Spleen (tissue), 11 donors: ENCODE results near the gene PLCG2. TPM values are rescaled to one million over a fixed set of nuclear protein-coding genes. Genes with fewer than 3 reads are reported as not detected.

Experiments
- DNase-seq: peaks from one replicate; pipeline ENCODE4 v3.0.0-alpha.2; 2020
- H3K27ac ChIP-seq, 8 donors: fragments of 200-600 bp; sonication (generic) in 7 of 8; 1 replicate in 4 of 8; 2 replicates in 4 of 8; pipeline versions ENCODE4 v1.5.0 to v1.8.0; 2016 to 2021; ENCODE audit warnings: inconsistent platforms in 4 of 8, mild to moderate bottlenecking in 4 of 8, moderate library complexity in 1 of 8
- H3K27me3 ChIP-seq, 7 donors: fragments of 200-600 bp; sonication (generic) in 6 of 7; replicated peaks in 1 of 7; 1 replicate in 4 of 7; 2 replicates in 3 of 7; pipeline versions ENCODE4 v1.5.0 to v1.8.0; 2016 to 2021; ENCODE audit warnings: inconsistent platforms in 3 of 7, mild to moderate bottlenecking in 1 of 7
- H3K36me3 ChIP-seq, 6 donors: fragments of 200-600 bp; sonication (generic) in 5 of 6; 1 replicate in 4 of 6; 2 replicates in 2 of 6; pipeline versions ENCODE4 v1.5.0 to v1.8.0; 2016 to 2021; ENCODE audit warnings: inconsistent platforms in 2 of 6
- H3K4me1 ChIP-seq, 6 donors: fragments of 200-600 bp; sonication (generic) in 5 of 6; 1 replicate in 3 of 6; 2 replicates in 3 of 6; pipeline versions ENCODE4 v1.5.0 to v1.8.0; 2016 to 2021; ENCODE audit warnings: inconsistent platforms in 3 of 6
- H3K4me3 ChIP-seq, 8 donors: fragments of 200-600 bp; sonication (generic) in 7 of 8; 1 replicate in 4 of 8; 2 replicates in 4 of 8; pipeline versions ENCODE4 v1.5.0 to v1.8.0; 2016 to 2021; ENCODE audit warnings: inconsistent platforms in 4 of 8, mild to moderate bottlenecking in 4 of 8, moderate library complexity in 2 of 8
- H3K9me3 ChIP-seq, 8 donors: fragments of 200-600 bp; sonication (generic) in 7 of 8; 1 replicate in 4 of 8; 2 replicates in 4 of 8; pipeline versions ENCODE4 v1.5.0 to v1.8.0; 2016 to 2021; ENCODE audit warnings: inconsistent platforms in 4 of 8
- POLR2A ChIP-seq, 3 donors: fragments of 450-650 bp; IDR thresholded peaks; one replicate each; pipeline ENCODE4 v1.5.1; 2017; ENCODE audit warnings: antibody characterized with exemption in 3 of 3, mild to moderate bottlenecking in 1 of 3
- POLR2AphosphoS5 ChIP-seq, 3 donors: sonication (generic); formaldehyde crosslinking; IDR thresholded peaks; one replicate each; pipeline ENCODE4 v1.5.1; 2017; ENCODE audit warnings: antibody characterized with exemption in 3 of 3
- WGBS, 5 donors: extraction: QIAGEN DNeasy Blood & Tissue Kit in 3 of 5; methylation state at CpG; one replicate each; pipeline versions ENCODE4 v1.1.5 to v1.1.7; 2013 to 2018; 5-methylcytosine and 5-hydroxymethylcytosine counted together
- intact Hi-C: fragments of 100-400 bp; cut with DNase I; formaldehyde crosslinking; loops from one replicate; pipeline ENCODE4 v1.15.0; 2023; ENCODE audit warnings: low total_unique reads
- polyA plus RNA-seq, 3 donors: library from polyadenylated mRNA; stranded (reverse); fragments of 200-250 nt; gene quantifications; one replicate each; pipeline ENCODE4 v1.2.1, GENCODE V29; 2013
- total RNA-seq, 7 donors: library from RNA; depleted of rRNA in 3 of 7; stranded (reverse); fragments of >200 nt in 3 of 7; fragmentation: NEBNext Ultra II Directional in 4 of 7; extraction: Animal tissue kit (Norgen Biotek cat#: 25700) in 4 of 7; gene quantifications; one replicate each; pipeline versions ENCODE4 v1.1.0 to v1.2.1, GENCODE V29; 2016 to 2021
- TF ChIP-seq, protein P1 (sequence below), 11 experiments: fragments of 200-600 bp in 7 of 11; fragments of 450-650 bp in 4 of 11; sonication (generic) in 4 of 11; IDR thresholded peaks in 8 of 11; conservative IDR thresholded peaks in 3 of 11; 1 replicate in 7 of 11; 2 replicates in 4 of 11; pipeline versions ENCODE4 v1.4.0 to v1.8.0; 2016 to 2021; ENCODE audit warnings: antibody characterized with exemption in 11 of 11, inconsistent platforms in 4 of 11, mild to moderate bottlenecking in 1 of 11
- donor health status: healthy with polysubstance abuse.
- donor health status: DM: no; HTN: no; CAD: no; lungs with moderate emphysema.
- donor health status: DM: no; HTN: no; CAD: no.
- donor health status: Bipolar disorder and iron deficiency.
- donor health status: healthy.
- donor health status: DM: no; HTN: no; CAD: no.
- donor health status: DM: yes; HTN: yes; CAD: no.

PLCG2 gene
- total and polyA plus RNA-seq, 10 donors = 57.1 to 277 (median 145) TPM

DNA sequence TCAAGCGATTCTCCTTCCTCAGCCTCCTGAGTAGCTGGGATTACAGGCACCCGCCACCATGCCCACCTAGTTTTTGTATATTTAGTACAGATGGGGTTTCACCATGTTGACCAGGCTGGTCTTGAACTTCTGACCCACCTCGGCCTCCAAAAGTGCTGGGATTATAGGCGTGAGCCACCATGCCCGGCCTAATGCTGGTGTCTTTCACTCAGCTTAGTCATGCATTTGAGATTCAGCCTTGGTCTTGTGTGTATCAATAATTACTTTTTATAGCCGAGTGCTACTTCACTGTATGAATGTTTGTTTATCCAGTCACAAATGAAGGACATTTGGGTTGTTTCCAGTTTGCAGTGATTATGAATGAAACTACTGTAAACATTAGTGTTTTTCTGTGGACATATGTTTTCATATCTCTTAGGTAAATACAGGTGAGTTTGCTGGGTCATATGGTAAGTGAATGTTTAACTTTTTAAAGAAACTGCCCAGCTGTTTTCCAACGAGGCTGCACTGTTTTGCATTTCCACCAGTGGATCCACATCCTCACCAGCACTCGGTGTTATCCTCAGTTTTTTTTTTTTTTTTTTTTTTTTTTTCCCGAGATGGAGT is 11.0 kb upstream of the PLCG2 start:
- no peaks in the 10 kb centered on the region for H3K27me3 ChIP-seq
- H3K4me3 ChIP-seq = no peak overlapping the region
- WGBS, 5 donors = 85 to 90% (median 88%) methylated on average over 9 of the region's 9 CpGs
- H3K27ac ChIP-seq = no peak overlapping the region
- peaks cover 0 to 46% (median 11%) of the 10 kb centered on the region in 6 donors for H3K4me1 ChIP-seq
- H3K9me3 ChIP-seq = no peaks in the 10 kb centered on the region
- intact Hi-C loops = no loop called here
- TF ChIP-seq POLR2AphosphoS5 (IDR thresholded peaks at IDR 0.05) = no peak
- TF ChIP-seq, protein P1, sequence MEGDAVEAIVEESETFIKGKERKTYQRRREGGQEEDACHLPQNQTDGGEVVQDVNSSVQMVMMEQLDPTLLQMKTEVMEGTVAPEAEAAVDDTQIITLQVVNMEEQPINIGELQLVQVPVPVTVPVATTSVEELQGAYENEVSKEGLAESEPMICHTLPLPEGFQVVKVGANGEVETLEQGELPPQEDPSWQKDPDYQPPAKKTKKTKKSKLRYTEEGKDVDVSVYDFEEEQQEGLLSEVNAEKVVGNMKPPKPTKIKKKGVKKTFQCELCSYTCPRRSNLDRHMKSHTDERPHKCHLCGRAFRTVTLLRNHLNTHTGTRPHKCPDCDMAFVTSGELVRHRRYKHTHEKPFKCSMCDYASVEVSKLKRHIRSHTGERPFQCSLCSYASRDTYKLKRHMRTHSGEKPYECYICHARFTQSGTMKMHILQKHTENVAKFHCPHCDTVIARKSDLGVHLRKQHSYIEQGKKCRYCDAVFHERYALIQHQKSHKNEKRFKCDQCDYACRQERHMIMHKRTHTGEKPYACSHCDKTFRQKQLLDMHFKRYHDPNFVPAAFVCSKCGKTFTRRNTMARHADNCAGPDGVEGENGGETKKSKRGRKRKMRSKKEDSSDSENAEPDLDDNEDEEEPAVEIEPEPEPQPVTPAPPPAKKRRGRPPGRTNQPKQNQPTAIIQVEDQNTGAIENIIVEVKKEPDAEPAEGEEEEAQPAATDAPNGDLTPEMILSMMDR (IDR thresholded peaks at IDR 0.05 in 8 of 11, conservative IDR thresholded peaks at IDR 0.05 in 3 of 11) = no peak
- TF ChIP-seq POLR2A (IDR thresholded peaks at IDR 0.05) = no peak
- peak; percentile 13 for DNase-seq
- H3K36me3 ChIP-seq = no peaks in the 10 kb centered on the region

DNA sequence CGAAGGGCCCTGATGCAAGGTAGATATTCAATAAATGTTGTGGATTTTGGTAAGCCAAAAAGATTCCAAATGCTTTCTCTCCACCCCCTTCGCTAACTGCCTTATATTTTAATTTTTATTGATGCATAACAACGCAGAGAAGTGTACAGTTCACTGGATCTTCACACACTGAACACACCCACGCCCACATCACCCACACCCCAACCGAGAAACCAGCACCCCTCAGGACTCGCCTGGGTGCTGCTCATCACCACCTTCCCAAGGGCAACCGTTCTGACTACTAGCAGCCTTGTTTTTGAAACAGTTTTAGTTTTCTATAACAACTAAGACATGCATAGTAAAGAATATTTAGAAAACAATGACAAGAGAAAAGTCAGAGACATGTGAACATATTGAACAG is 9.1 kb upstream of the PLCG2 start:
- no peak for TF ChIP-seq POLR2A (IDR thresholded peaks at IDR 0.05)
- TF ChIP-seq, protein P1 (IDR thresholded peaks at IDR 0.05 in 8 of 11, conservative IDR thresholded peaks at IDR 0.05 in 3 of 11) = no peak
- no peak for TF ChIP-seq POLR2AphosphoS5 (IDR thresholded peaks at IDR 0.05)
- DNase-seq = no peak
- peak overlapping the region in 4 of 8 donors; percentile 27 to 57 (median 50) for H3K27ac ChIP-seq
- WGBS, 5 donors = 65 to 77% (median 74%) methylated on average over 7 of the region's 7 CpGs
- intact Hi-C loops = no loop called here
- H3K36me3 ChIP-seq = no peaks in the 10 kb centered on the region
- no peaks in the 10 kb centered on the region for H3K27me3 ChIP-seq
- H3K4me1 ChIP-seq = peaks cover 0 to 65% (median 27%) of the 10 kb centered on the region in 6 donors
- H3K9me3 ChIP-seq = no peaks in the 10 kb centered on the region
- no peak overlapping the region for H3K4me3 ChIP-seq

DNA sequence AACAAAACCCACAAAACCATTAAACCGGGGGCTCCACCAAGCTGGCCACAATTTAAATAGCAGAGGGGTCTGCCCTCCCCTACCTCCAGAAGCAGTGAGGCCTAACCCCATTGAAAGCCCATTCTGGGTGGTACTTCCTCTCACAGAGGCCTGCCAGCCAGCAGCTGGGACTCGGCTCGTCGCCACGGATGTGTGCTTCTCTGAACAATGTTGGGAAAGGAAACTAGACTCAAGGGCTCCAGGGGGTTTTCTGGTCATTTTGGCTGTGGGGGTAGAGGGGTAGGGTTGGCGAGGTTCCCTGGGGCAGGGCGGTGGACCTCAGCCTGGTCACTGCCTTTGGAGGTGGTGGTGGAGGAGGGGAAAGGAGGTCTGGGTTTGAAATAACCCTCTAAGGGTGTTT is 4.7 kb upstream of the PLCG2 start:
- TF ChIP-seq POLR2A (IDR thresholded peaks at IDR 0.05) (no peak), POLR2AphosphoS5 (IDR thresholded peaks at IDR 0.05) (peak in 2 of 3 donors; percentile 20 to 55)
- TF ChIP-seq, protein P1 (IDR thresholded peaks at IDR 0.05 in 8 of 11, conservative IDR thresholded peaks at IDR 0.05 in 3 of 11) = no peak
- intact Hi-C loops = no loop called here
- Histone ChIP-seq H3K4me1 (peaks cover 3 to 68% (median 38%) of the 10 kb centered on the region in 6 donors), H3K27ac (peak overlapping the region in 6 of 8 donors; percentile 13 to 64 (median 56)), H3K9me3 (no peaks in the 10 kb centered on the region), H3K4me3 (no peak overlapping the region), H3K27me3 (peaks cover 0 to under 1% (median 0%) of the 10 kb centered on the region in 7 donors), H3K36me3 (no peaks in the 10 kb centered on the region)
- peak; percentile 81 for DNase-seq
- WGBS, 5 donors = 18 to 33% (median 21%) methylated on average over 7 of the region's 7 CpGs

DNA sequence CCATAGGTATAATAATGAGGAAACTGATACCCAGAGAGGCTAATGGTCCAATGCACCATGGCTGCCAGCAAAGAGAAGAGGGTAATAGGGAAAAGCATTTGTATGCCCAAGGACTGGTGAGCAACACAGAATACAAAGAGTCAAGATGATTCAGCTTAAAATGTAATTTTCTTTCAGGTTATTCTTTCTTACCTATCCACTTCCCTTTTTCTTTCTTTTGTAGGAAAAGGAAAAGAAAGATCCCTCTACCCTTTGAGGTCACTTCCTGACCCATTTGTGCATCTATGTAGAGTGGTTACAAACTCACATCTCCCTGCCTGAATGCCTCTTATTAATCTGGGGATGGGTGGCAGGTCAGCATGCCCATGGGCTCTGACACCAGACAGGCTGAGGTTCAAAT is 3.5 kb upstream of the PLCG2 start:
- TF ChIP-seq POLR2AphosphoS5 (IDR thresholded peaks at IDR 0.05) = no peak
- TF ChIP-seq POLR2A (IDR thresholded peaks at IDR 0.05) = no peak
- Histone ChIP-seq H3K27me3 (peaks cover 0 to 4% (median 0%) of the 10 kb centered on the region in 7 donors), H3K27ac (peak overlapping the region in 4 of 8 donors; percentile 34 to 64 (median 58)), H3K9me3 (no peaks in the 10 kb centered on the region), H3K4me1 (peaks cover 3 to 70% (median 40%) of the 10 kb centered on the region in 6 donors), H3K36me3 (no peaks in the 10 kb centered on the region), H3K4me3 (no peak overlapping the region)
- DNase-seq = no peak
- intact Hi-C loops = no loop called here
